ENCODE results near the gene OR2AG2. TPM values are rescaled to one million over a fixed set of nuclear protein-coding genes. Genes with fewer than 3 reads are reported as not detected.

OR2AG2 gene
- total and polyA plus RNA-seq, 2 experiments from 2014 or later, result 0.12 to 0.28 TPM

DNA sequence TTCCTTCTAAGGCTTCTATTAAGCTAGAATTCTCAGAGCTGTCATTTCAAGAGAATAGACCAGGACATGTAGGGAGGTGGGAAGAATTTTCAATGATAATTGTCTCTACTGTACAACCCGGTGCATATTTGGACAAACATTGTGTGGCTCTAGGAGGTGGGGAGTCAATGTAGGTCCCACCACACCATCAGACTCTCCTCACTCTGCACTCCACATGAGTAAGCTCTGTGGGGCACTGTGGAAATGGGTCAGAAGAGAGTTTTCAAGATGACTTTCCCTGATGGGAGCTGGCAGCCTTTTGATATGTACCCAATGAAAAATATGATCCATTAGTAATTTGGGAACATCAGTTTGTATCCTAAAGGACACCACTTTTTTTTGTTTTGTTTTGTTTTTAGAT, 33.2 kb downstream of the OR2AG2 start:
- H3K36me3 ChIP-seq, result no peaks in the 10 kb centered on the region
- TF ChIP-seq, protein P1, sequence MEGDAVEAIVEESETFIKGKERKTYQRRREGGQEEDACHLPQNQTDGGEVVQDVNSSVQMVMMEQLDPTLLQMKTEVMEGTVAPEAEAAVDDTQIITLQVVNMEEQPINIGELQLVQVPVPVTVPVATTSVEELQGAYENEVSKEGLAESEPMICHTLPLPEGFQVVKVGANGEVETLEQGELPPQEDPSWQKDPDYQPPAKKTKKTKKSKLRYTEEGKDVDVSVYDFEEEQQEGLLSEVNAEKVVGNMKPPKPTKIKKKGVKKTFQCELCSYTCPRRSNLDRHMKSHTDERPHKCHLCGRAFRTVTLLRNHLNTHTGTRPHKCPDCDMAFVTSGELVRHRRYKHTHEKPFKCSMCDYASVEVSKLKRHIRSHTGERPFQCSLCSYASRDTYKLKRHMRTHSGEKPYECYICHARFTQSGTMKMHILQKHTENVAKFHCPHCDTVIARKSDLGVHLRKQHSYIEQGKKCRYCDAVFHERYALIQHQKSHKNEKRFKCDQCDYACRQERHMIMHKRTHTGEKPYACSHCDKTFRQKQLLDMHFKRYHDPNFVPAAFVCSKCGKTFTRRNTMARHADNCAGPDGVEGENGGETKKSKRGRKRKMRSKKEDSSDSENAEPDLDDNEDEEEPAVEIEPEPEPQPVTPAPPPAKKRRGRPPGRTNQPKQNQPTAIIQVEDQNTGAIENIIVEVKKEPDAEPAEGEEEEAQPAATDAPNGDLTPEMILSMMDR (IDR thresholded peaks at IDR 0.05; ENCODE audit: low read depth, low read length), result no peak
- no peak for DNase-seq (ENCODE audit: low read depth in 1 of 2, low spot score in 1 of 2)
- H3K27me3 ChIP-seq, result no peaks in the 10 kb centered on the region
- H3K4me3 ChIP-seq, result no peak overlapping the region
- H3K9me3 ChIP-seq (ENCODE audit: low read depth), result no peaks in the 10 kb centered on the region
- no peaks in the 10 kb centered on the region for H3K4me1 ChIP-seq (ENCODE audit: low read depth)
- no peak overlapping the region for H3K27ac ChIP-seq

DNA sequence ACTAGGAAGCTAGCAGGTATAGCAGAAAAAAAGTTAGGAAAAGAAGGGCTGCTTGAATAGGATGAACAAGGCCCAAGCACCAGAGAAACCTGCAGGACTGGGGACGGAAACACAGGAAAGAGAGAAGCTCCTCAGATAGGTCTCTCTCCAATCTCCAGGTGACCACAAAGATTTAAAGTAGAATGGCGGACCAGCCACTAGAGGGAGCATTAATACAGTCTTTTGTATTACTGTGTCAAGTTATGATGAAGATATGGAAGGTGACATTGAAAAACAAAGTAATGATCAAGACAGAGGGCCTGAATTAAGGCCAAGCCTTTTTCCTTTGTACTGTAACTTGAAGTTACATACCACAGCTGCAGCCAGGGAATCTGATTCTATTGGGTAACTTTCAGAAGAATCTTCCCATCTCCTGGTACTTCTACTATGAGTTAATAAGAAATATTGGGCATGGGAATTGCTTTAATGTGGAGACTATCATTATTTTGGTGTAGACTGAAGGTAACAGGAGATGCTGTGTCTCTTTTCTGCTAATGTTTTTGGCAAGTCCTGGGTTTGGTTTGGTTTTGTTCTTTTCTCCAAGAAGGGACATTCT, 33.8 kb downstream of the OR2AG2 start:
- peak; percentile 54 to 61 for DNase-seq (ENCODE audit: low read depth in 1 of 2, low spot score in 1 of 2)
- no peak overlapping the region for H3K27ac ChIP-seq
- H3K9me3 ChIP-seq (ENCODE audit: low read depth), result no peaks in the 10 kb centered on the region
- H3K36me3 ChIP-seq, result no peaks in the 10 kb centered on the region
- H3K4me1 ChIP-seq (ENCODE audit: low read depth), result no peaks in the 10 kb centered on the region
- H3K27me3 ChIP-seq, result no peaks in the 10 kb centered on the region
- H3K4me3 ChIP-seq, result no peak overlapping the region
- TF ChIP-seq, protein P1 (IDR thresholded peaks at IDR 0.05; ENCODE audit: low read depth, low read length), result peak; percentile 64

GRCh38 chr11:6736495-6737121, 35.2 kb downstream of the OR2AG2 start:
- Histone ChIP-seq H3K27me3 (no peaks in the 10 kb centered on the region), H3K27ac (no peak overlapping the region), H3K4me1 (ENCODE audit: low read depth) (no peaks in the 10 kb centered on the region), H3K36me3 (no peaks in the 10 kb centered on the region), H3K4me3 (no peak overlapping the region), H3K9me3 (ENCODE audit: low read depth) (no peaks in the 10 kb centered on the region)
- TF ChIP-seq, protein P1 (IDR thresholded peaks at IDR 0.05; ENCODE audit: low read depth, low read length), result no peak
- peak in 1 of 2 donors; percentile 4 for DNase-seq (ENCODE audit: low read depth in 1 of 2, low spot score in 1 of 2)

- H3K4me3 ChIP-seq, result no peak overlapping the region
- DNase-seq (ENCODE audit: low read depth in 1 of 2, low spot score in 1 of 2), result no peak
- H3K27ac ChIP-seq, result no peak overlapping the region
- no peaks in the 10 kb centered on the region for H3K36me3 ChIP-seq
- no peaks in the 10 kb centered on the region for H3K9me3 ChIP-seq (ENCODE audit: low read depth)
- TF ChIP-seq, protein P1 (IDR thresholded peaks at IDR 0.05; ENCODE audit: low read depth, low read length), result no peak
- H3K27me3 ChIP-seq, result no peaks in the 10 kb centered on the region
- no peaks in the 10 kb centered on the region for H3K4me1 ChIP-seq (ENCODE audit: low read depth)
These were observed 36.5 kb downstream of the OR2AG2 start for GRCh38 chr11:6735306-6735705.

DNA sequence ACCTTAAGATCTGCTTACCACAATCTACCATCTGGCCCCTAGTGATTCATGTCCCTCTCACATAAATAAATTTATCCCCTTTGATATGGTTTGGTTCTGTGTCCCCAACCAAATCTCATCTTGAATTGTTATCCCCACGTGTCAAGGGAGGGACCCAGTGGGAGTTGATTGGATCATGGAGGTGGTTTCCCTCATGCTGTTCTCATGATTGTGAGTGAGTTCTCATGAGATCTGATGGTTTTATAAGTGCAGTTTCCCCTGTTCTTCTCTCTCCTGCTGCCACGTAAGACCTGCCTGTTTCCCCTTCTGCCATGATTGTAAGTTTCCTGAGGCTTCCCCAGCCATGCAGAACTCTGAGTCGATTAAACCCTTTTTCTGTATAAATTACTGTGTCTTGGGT, 37.2 kb downstream of the OR2AG2 start:
- no peaks in the 10 kb centered on the region for H3K27me3 ChIP-seq
- H3K27ac ChIP-seq, result no peak overlapping the region
- TF ChIP-seq, protein P1 (IDR thresholded peaks at IDR 0.05; ENCODE audit: low read depth, low read length), result no peak
- H3K4me1 ChIP-seq (ENCODE audit: low read depth), result no peaks in the 10 kb centered on the region
- no peak for DNase-seq (ENCODE audit: low read depth in 1 of 2, low spot score in 1 of 2)
- H3K9me3 ChIP-seq (ENCODE audit: low read depth), result no peaks in the 10 kb centered on the region
- no peak overlapping the region for H3K4me3 ChIP-seq
- no peaks in the 10 kb centered on the region for H3K36me3 ChIP-seq
